K562 (cell line): ENCODE results near the gene PALM3. TPM values are rescaled to one million over a fixed set of nuclear protein-coding genes. Genes with fewer than 3 reads are reported as not detected.

ENCODE experiments used
- BHLHE40 ChIP-seq: IDR thresholded peaks from 2 replicates; pipeline ENCODE4 v1.6.1; 2011; ENCODE audit warnings: low read length, improper control_type of control experiment
- CHD2 ChIP-seq: IDR thresholded peaks from 2 replicates; pipeline ENCODE4 v1.6.1; 2011; ENCODE audit warnings: low read depth, low read length
- CREBBP ChIP-seq: IDR thresholded peaks from one replicate; pipeline ENCODE4 v1.6.1; 2012; ENCODE audit warnings: low read depth, mild to moderate bottlenecking, control low read depth, inconsistent platforms, low read length
- DPF2 ChIP-seq: fragments of 450-650 bp; IDR thresholded peaks from 2 replicates; pipeline ENCODE4 v1.6.1; 2016
- ELF1 ChIP-seq: fragments of 200-800 bp; sonication (Bioruptor generic); IDR thresholded peaks from 2 replicates; pipeline ENCODE4 v1.6.1; 2016; ENCODE audit warnings: missing genetic modification characterization, missing compliant biosample characterization
- ELF2 ChIP-seq: fragments of 250-450 bp; sonication (Bioruptor Pico); IDR thresholded peaks from 2 replicates; pipeline ENCODE4 v1.5.0; 2021; ENCODE audit warnings: mild to moderate bottlenecking
- HDAC1 ChIP-seq, 2 experiments: fragments of 450-650 bp; IDR thresholded peaks; 2 replicates each; pipeline ENCODE4 v1.6.1; 2016 to 2017; ENCODE audit warnings: inconsistent platforms in 1 of 2, mild to moderate bottlenecking in 1 of 2, moderate library complexity in 1 of 2
- HDGF ChIP-seq: fragments of 450-650 bp; IDR thresholded peaks from 2 replicates; pipeline ENCODE4 v1.6.1; 2016
- ILK ChIP-seq: fragments of 450-650 bp; IDR thresholded peaks from 2 replicates; pipeline ENCODE4 v1.6.1; 2016; ENCODE audit warnings: missing genetic modification characterization, low read depth, mild to moderate bottlenecking, missing compliant biosample characterization, moderate library complexity, borderline replicate concordance
- KLF13 ChIP-seq: fragments of 450-650 bp; IDR thresholded peaks from 2 replicates; pipeline ENCODE4 v1.6.1; 2016; ENCODE audit warnings: missing genetic modification characterization, low read depth, mild to moderate bottlenecking, missing compliant biosample characterization, moderate library complexity, borderline replicate concordance
- NFE2 ChIP-seq: IDR thresholded peaks from 2 replicates; pipeline ENCODE4 v1.6.1; 2014; ENCODE audit warnings: antibody characterized with exemption, low read depth
- NONO ChIP-seq, 2 experiments: fragments of 200-400 bp in 1 of 2; fragments of 450-650 bp in 1 of 2; formaldehyde crosslinking in 1 of 2; IDR thresholded peaks; 2 replicates each; pipeline ENCODE4 v1.6.1; 2017; ENCODE audit warnings: low read depth in 2 of 2, mild to moderate bottlenecking in 2 of 2, moderate library complexity in 2 of 2, low read length in 1 of 2
- OTX1 ChIP-seq: fragments of 450-650 bp; formaldehyde crosslinking; IDR thresholded peaks from 2 replicates; pipeline ENCODE4 v1.4.0; 2022; ENCODE audit warnings: mild to moderate bottlenecking
- PHF8 ChIP-seq: fragments of 200-600 bp; sonication (generic); IDR thresholded peaks from 2 replicates; pipeline ENCODE4 v1.6.1; 2012; ENCODE audit warnings: mixed run types, mild to moderate bottlenecking, inconsistent platforms, low read length, moderate library complexity, borderline replicate concordance
- POU5F1 ChIP-seq: fragments of 150-350 bp; IDR thresholded peaks from 2 replicates; pipeline ENCODE4 v1.6.1; 2014; ENCODE audit warnings: borderline replicate concordance, low read length, low read depth, mild to moderate bottlenecking; ENCODE audit not compliant: partially characterized antibody
- RBBP5 ChIP-seq: fragments of 200-600 bp; sonication (generic); IDR thresholded peaks from 2 replicates; pipeline ENCODE4 v1.6.1; 2012; ENCODE audit warnings: borderline replicate concordance, mild to moderate bottlenecking, low read length, control low read depth, inconsistent platforms; ENCODE audit not compliant: insufficient read depth, poor library complexity, severe bottlenecking
- RBM14 ChIP-seq: fragments of 200-400 bp; formaldehyde crosslinking; IDR thresholded peaks from 2 replicates; pipeline ENCODE4 v1.6.1; 2018; ENCODE audit warnings: low read depth, mild to moderate bottlenecking, low read length, moderate library complexity, borderline replicate concordance; ENCODE audit not compliant: insufficient read depth
- SNRNP70 ChIP-seq: fragments of 200-400 bp; formaldehyde crosslinking; optimal IDR thresholded peaks from 2 replicates; pipeline ENCODE3; 2017; ENCODE audit warnings: low read depth, low read length
- SRF ChIP-seq, 2 experiments: fragments of 250-450, 450-650 bp in 1 of 2; sonication (Bioruptor Pico) in 1 of 2; sonication (generic) in 1 of 2; formaldehyde crosslinking; IDR thresholded peaks; 2 replicates each; pipeline versions ENCODE4 v1.5.0 to v1.5.1; 2020 to 2022; ENCODE audit warnings: mild to moderate bottlenecking in 1 of 2, missing genetic modification reagents in 1 of 2
- STAT5A ChIP-seq: IDR thresholded peaks from 2 replicates; pipeline ENCODE4 v1.6.1; 2012; ENCODE audit warnings: low read length, inconsistent platforms, borderline replicate concordance
- STAT6 ChIP-seq: sonication (generic); formaldehyde crosslinking; IDR thresholded peaks from 2 replicates; pipeline ENCODE4 v1.8.1; 2023; ENCODE audit warnings: mild to moderate bottlenecking, missing genetic modification reagents
- TBP ChIP-seq: optimal IDR thresholded peaks from 2 replicates; pipeline ENCODE3; 2011; ENCODE audit warnings: low read depth, low read length, improper control_type of control experiment
- TGIF2 ChIP-seq: sonication (generic); formaldehyde crosslinking; IDR thresholded peaks from 2 replicates; pipeline ENCODE4 v1.8.1; 2022; ENCODE audit warnings: mild to moderate bottlenecking, missing genetic modification reagents, moderate library complexity
- ZNF133 ChIP-seq: fragments of 250-450 bp; sonication (Bioruptor Pico); IDR thresholded peaks from 2 replicates; pipeline ENCODE4 v1.4.0; 2020; ENCODE audit warnings: mild to moderate bottlenecking
- ZNF232 ChIP-seq: sonication (generic); formaldehyde crosslinking; IDR thresholded peaks from 2 replicates; pipeline ENCODE4 v1.8.0; 2022; ENCODE audit warnings: mild to moderate bottlenecking, missing genetic modification reagents
- ZNF274 ChIP-seq: IDR thresholded peaks from 2 replicates; pipeline ENCODE4 v1.6.1; 2011; ENCODE audit warnings: low read depth, mild to moderate bottlenecking, low read length, moderate library complexity, borderline replicate concordance
- ZNF324 ChIP-seq: fragments of 250-450 bp; sonication (Bioruptor Pico); IDR thresholded peaks from 2 replicates; pipeline ENCODE4 v1.4.0; 2020; ENCODE audit warnings: mild to moderate bottlenecking
- ZNF76 ChIP-seq: fragments of 250-450 bp; sonication (Bioruptor Pico); IDR thresholded peaks from 2 replicates; pipeline ENCODE4 v1.4.0; 2020; ENCODE audit warnings: mild to moderate bottlenecking, moderate library complexity, borderline replicate concordance
- polyA plus RNA-seq, 8 experiments: library from polyadenylated mRNA; depleted of rRNA in 4 of 8; stranded (reverse) in 5 of 8; unstranded in 3 of 8; fragments of >200 nt; fragmentation: Nextera tagmentation in 2 of 8; fragmentation: Illumina TruSeq in 1 of 8; extraction: Ambion mirVana in 2 of 8; extraction: Trizol in 1 of 8; gene quantifications; 2 replicates each; pipeline versions ENCODE4 v1.2.1 to v1.2.3, GENCODE V29; 2011 to 2014; ENCODE audit warnings: inconsistent platforms in 1 of 8, missing spikeins in 1 of 8
- total RNA-seq, 7 experiments: library from RNA; depleted of rRNA in 6 of 7; stranded (reverse); fragments of >200 nt in 6 of 7; fragmentation: Illumina TruSeq in 2 of 7; extraction: Trizol in 2 of 7; gene quantifications; 2 replicates each; pipeline versions ENCODE4 v1.2.1 to v1.2.3, GENCODE V29; 2011 to 2021; ENCODE audit warnings: low replicate concordance in 1 of 7

The PALM3 gene
- total and polyA plus RNA-seq, 9 of the 15 experiments (the other 6 are each of a cell fraction or from before 2014, with no cell fraction given) = 0.07 to 9.3 (median 3.3) TPM

- no peak for TF ChIP-seq HDGF
- TF ChIP-seq ZNF76 = peak; percentile 53; the same call in 1 of the 2 replicates
- no peak for TF ChIP-seq STAT6 (CRISPR knock-in tag)
- no peak for TF ChIP-seq SNRNP70
- no peak for TF ChIP-seq CREBBP
- no peak for TF ChIP-seq RBM14
- TF ChIP-seq RBBP5 = peak; percentile 76
- TF ChIP-seq KLF13 (tag) = peak; percentile 97
- TF ChIP-seq ZNF324 (CRISPR knock-in tag) = no peak
- peak; percentile 29; the same call in 1 of the 2 replicates for TF ChIP-seq CHD2
- TF ChIP-seq ILK (tag) = no peak
- 0 out of 2 replicates have a peak, but pooled peaks have one; percentile 3 for TF ChIP-seq BHLHE40
- TF ChIP-seq DPF2 = no peak
- peak; percentile 73; the same call in 1 of the 2 replicates for TF ChIP-seq PHF8
- no peak for TF ChIP-seq POU5F1
- TF ChIP-seq TBP = no peak
- peak; percentile 66; the same call in 1 of the 2 replicates for TF ChIP-seq ELF1 (tag)
- TF ChIP-seq ZNF232 (CRISPR knock-in tag) = no peak
- TF ChIP-seq NFE2 = no peak
- no peak for TF ChIP-seq ZNF274
- TF ChIP-seq SRF (CRISPR knock-in tag; IDR thresholded peaks at IDR 0.05) = no peak
- no peak for TF ChIP-seq ELF2 (CRISPR knock-in tag)
- peak; percentile 63 to 86; a peak in 3 of 4 replicates for TF ChIP-seq NONO (IDR thresholded peaks at IDR 0.05; ENCODE audit: low read depth in 2 of 2, low read length in 1 of 2)
- no peak for TF ChIP-seq OTX1 (CRISPR knock-in tag)
- TF ChIP-seq ZNF133 (CRISPR knock-in tag) = no peak
- TF ChIP-seq HDAC1 (IDR thresholded peaks at IDR 0.05) = peak in 1 of 2 experiments; percentile 74; a peak in 2 of 4 replicates
- no peak; the same call in 1 of the 2 replicates for TF ChIP-seq STAT5A
- TF ChIP-seq TGIF2 = no peak
Measured at GRCh38 chr19:14091081-14091812, 29.4 kb upstream of the PALM3 start (continued).
